H9 (cell line): ENCODE results near the gene DPP10. TPM values are rescaled to one million over a fixed set of nuclear protein-coding genes. Genes with fewer than 3 reads are reported as not detected.

Source experiments
- DNase-seq: peaks from one replicate; pipeline ENCODE4 v3.0.0-alpha.2; 2017
- H2AFZ ChIP-seq: one replicate; pipeline ENCODE4 v1.6.1; 2013; ENCODE audit warnings: mild to moderate bottlenecking, low read length, control low read depth, moderate library complexity
- H2AK5ac ChIP-seq: 2 replicates; pipeline ENCODE4 v1.6.1; 2013; ENCODE audit warnings: low read length, control low read depth, mixed read lengths; ENCODE audit not compliant: insufficient read length
- H2BK120ac ChIP-seq: one replicate; pipeline ENCODE4 v1.6.1; 2013; ENCODE audit warnings: low read depth, mild to moderate bottlenecking, low read length, control low read depth, inconsistent platforms; ENCODE audit not compliant: poor library complexity, severe bottlenecking
- H2BK12ac ChIP-seq: 2 replicates; pipeline ENCODE4 v1.6.1; 2013; ENCODE audit warnings: low read length, control low read depth, mixed read lengths, low read depth; ENCODE audit not compliant: insufficient read length
- H2BK15ac ChIP-seq: 2 replicates; pipeline ENCODE4 v1.6.1; 2013; ENCODE audit warnings: low read depth, low read length, control low read depth
- H2BK20ac ChIP-seq: one replicate; pipeline ENCODE4 v1.6.1; 2013; ENCODE audit warnings: low read depth, mild to moderate bottlenecking, low read length, control low read depth, inconsistent platforms; ENCODE audit not compliant: poor library complexity, severe bottlenecking
- H2BK5ac ChIP-seq: 2 replicates; pipeline ENCODE4 v1.6.1; 2013; ENCODE audit warnings: low read length, control low read depth, mixed read lengths; ENCODE audit not compliant: insufficient read length
- H3K14ac ChIP-seq: 2 replicates; pipeline ENCODE4 v1.6.1; 2013; ENCODE audit warnings: low read length, control low read depth; ENCODE audit not compliant: insufficient read depth
- H3K18ac ChIP-seq: 2 replicates; pipeline ENCODE4 v1.6.1; 2013; ENCODE audit warnings: low read depth, mild to moderate bottlenecking, mixed read lengths, low read length, control low read depth; ENCODE audit not compliant: insufficient read length
- H3K23ac ChIP-seq: 2 replicates; pipeline ENCODE4 v1.6.1; 2013; ENCODE audit warnings: low read length, control low read depth, mixed read lengths, low read depth; ENCODE audit not compliant: insufficient read length
- H3K23me2 ChIP-seq: 2 replicates; pipeline ENCODE4 v1.6.1; 2013; ENCODE audit warnings: low read depth, mild to moderate bottlenecking, mixed read lengths, low read length, control low read depth; ENCODE audit not compliant: insufficient read length, poor library complexity, severe bottlenecking
- H3K27ac ChIP-seq: 2 replicates; pipeline ENCODE4 v1.5.1; 2013; ENCODE audit warnings: low read length, control low read depth, mixed read lengths, low read depth; ENCODE audit not compliant: insufficient read length
- H3K27me3 ChIP-seq: 2 replicates; pipeline ENCODE4 v1.6.1; 2013; ENCODE audit warnings: low read length, control low read depth, inconsistent platforms; ENCODE audit not compliant: insufficient read depth
- H3K4ac ChIP-seq: 2 replicates; pipeline ENCODE4 v1.6.1; 2013; ENCODE audit warnings: low read depth, mild to moderate bottlenecking, control low read depth, inconsistent platforms, low read length, moderate library complexity
- H3K4me1 ChIP-seq: 2 replicates; pipeline ENCODE4 v1.6.1; 2013; ENCODE audit warnings: low read length, control low read depth, inconsistent platforms; ENCODE audit not compliant: insufficient read depth
- H3K4me2 ChIP-seq: 2 replicates; pipeline ENCODE4 v1.6.1; 2013; ENCODE audit warnings: low read length, control low read depth, mixed read lengths; ENCODE audit not compliant: insufficient read length, insufficient read depth
- H3K56ac ChIP-seq: 2 replicates; pipeline ENCODE4 v1.6.1; 2013; ENCODE audit warnings: low read depth, mild to moderate bottlenecking, mixed read lengths, low read length, control low read depth; ENCODE audit not compliant: insufficient read length
- H3K79me1 ChIP-seq: 2 replicates; pipeline ENCODE4 v1.6.1; 2013; ENCODE audit warnings: low read depth, mild to moderate bottlenecking, moderate library complexity, low read length, control low read depth, inconsistent platforms; ENCODE audit not compliant: insufficient read depth, poor library complexity, severe bottlenecking
- H3K79me2 ChIP-seq: 2 replicates; pipeline ENCODE4 v1.6.1; 2013; ENCODE audit warnings: low read length, control low read depth, inconsistent platforms; ENCODE audit not compliant: insufficient read depth
- H3K9ac ChIP-seq: 2 replicates; pipeline ENCODE4 v1.6.1; 2013; ENCODE audit warnings: low read length, control low read depth, mixed read lengths; ENCODE audit not compliant: insufficient read length; ENCODE audit errors: extremely low read depth
- H3K9me3 ChIP-seq: one replicate; pipeline ENCODE4 v1.6.1; 2013; ENCODE audit warnings: low read depth, low read length, inconsistent platforms; ENCODE audit not compliant: control insufficient read depth
- H3T11ph ChIP-seq: one replicate; pipeline ENCODE4 v1.6.1; 2013; ENCODE audit warnings: mild to moderate bottlenecking, low read length, control low read depth, inconsistent platforms
- H4K20me1 ChIP-seq: one replicate; pipeline ENCODE4 v1.6.1; 2013; ENCODE audit not compliant: control insufficient read depth, insufficient read length, insufficient read depth
- H4K5ac ChIP-seq: 2 replicates; pipeline ENCODE4 v1.6.1; 2013; ENCODE audit warnings: low read depth, mild to moderate bottlenecking, mixed read lengths, low read length, control low read depth; ENCODE audit not compliant: insufficient read length
- H4K8ac ChIP-seq: replicated peaks from 2 replicates; pipeline ENCODE4 v1.6.1; 2013; ENCODE audit warnings: low read length, control low read depth, mixed read lengths, low read depth; ENCODE audit not compliant: insufficient read length
- H4K91ac ChIP-seq: 2 replicates; pipeline ENCODE4 v1.6.1; 2013; ENCODE audit warnings: low read depth, mild to moderate bottlenecking, moderate library complexity, mixed read lengths, low read length, control low read depth; ENCODE audit not compliant: insufficient read length
- H3K27ac Mint-ChIP-seq, 3 experiments: 2 replicates in 2 of 3; 3 replicates in 1 of 3; pipeline ENCODE4 v1.8.0; 2020 to 2021; ENCODE audit warnings: mixed read lengths in 3 of 3, mild to moderate bottlenecking in 1 of 3, moderate library complexity in 1 of 3
- H3K27me3 Mint-ChIP-seq: 2 replicates; pipeline ENCODE4 v1.8.0; 2021; ENCODE audit warnings: low read depth, mild to moderate bottlenecking, moderate library complexity, mixed read lengths
- H3K36me3 Mint-ChIP-seq, 3 experiments: 2 replicates in 2 of 3; 3 replicates in 1 of 3; pipeline ENCODE4 v1.8.0; 2020 to 2021; ENCODE audit warnings: low read depth in 3 of 3, mixed read lengths in 3 of 3; ENCODE audit not compliant: insufficient read depth in 1 of 3
- H3K4me1 Mint-ChIP-seq, 2 experiments: 2 replicates each; pipeline ENCODE4 v1.8.0; 2020; ENCODE audit warnings: mixed read lengths in 2 of 2
- H3K4me3 Mint-ChIP-seq, 2 experiments: 2 replicates in 1 of 2; 3 replicates in 1 of 2; pipeline ENCODE4 v1.8.0; 2020 to 2021; ENCODE audit warnings: mild to moderate bottlenecking in 2 of 2, mixed read lengths in 2 of 2, moderate library complexity in 1 of 2
- H3K9me3 Mint-ChIP-seq, 2 experiments: 2 replicates in 1 of 2; 3 replicates in 1 of 2; pipeline ENCODE4 v1.8.0; 2020; ENCODE audit warnings: mild to moderate bottlenecking in 2 of 2, mixed read lengths in 2 of 2, moderate library complexity in 1 of 2
- WGBS: extraction: QIAGEN DNeasy Blood & Tissue Kit; methylation state at CpG from one replicate; pipeline ENCODE4 v1.1.7; 2013; ENCODE audit warnings: missing lambda C conversion rate, low lambda C conversion rate, mixed read lengths; ENCODE audit not compliant: insufficient read length; ENCODE audit errors: extremely low coverage; 5-methylcytosine and 5-hydroxymethylcytosine counted together
- total RNA-seq: library from RNA; stranded (reverse); gene quantifications from 2 replicates; pipeline ENCODE4 v1.2.1, GENCODE V29; 2021
- TF ChIP-seq, protein P1 (sequence below): fragments of 200-600 bp; sonication (generic); conservative IDR thresholded peaks from 3 replicates; pipeline ENCODE4 v1.8.0; 2021; ENCODE audit warnings: antibody characterized with exemption, mild to moderate bottlenecking

DPP10 gene
- total RNA-seq, 1 experiment from 2014 or later = 11.3 TPM

DNA sequence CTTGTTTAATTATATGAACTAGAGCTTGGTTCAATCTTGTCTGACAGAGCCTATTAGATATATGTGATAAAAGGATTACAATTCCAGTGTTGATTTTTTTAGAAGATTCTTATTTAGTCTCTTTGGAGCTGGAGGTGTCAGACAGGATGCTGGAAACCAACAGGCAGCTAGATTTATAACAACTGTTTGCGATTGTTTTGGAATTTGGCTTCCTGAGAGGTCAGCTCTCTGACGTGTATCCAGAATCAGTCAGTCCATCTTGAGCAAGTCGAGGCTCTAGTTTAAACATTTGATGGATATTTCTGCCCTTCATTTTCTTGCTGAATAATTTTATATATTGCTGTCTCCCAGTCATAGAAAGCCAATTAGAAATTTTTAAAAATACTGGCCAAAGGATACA, 1062.9 kb downstream of the DPP10 start:
- Histone ChIP-seq H3K23ac (no peak overlapping the region), H3K79me1 (no peaks in the 10 kb centered on the region), H4K5ac (no peak overlapping the region), H3K27ac (no peak overlapping the region), H3K9ac (no peak overlapping the region), H4K8ac (no peak overlapping the region), H3K4ac (no peak overlapping the region), H3T11ph (no peak overlapping the region), H3K4me1 (no peaks in the 10 kb centered on the region), H3K23me2 (no peaks in the 10 kb centered on the region), H3K14ac (no peak overlapping the region), H2BK120ac (no peak overlapping the region), H3K9me3 (no peaks in the 10 kb centered on the region), H3K4me2 (no peak overlapping the region), H3K79me2 (no peaks in the 10 kb centered on the region), H3K27me3 (no peaks in the 10 kb centered on the region), H2BK5ac (no peak overlapping the region), H2BK20ac (no peak overlapping the region), H4K91ac (no peak overlapping the region), H2BK12ac (no peak overlapping the region), H2AFZ (no peak overlapping the region), H3K56ac (no peak overlapping the region), H2AK5ac (no peak overlapping the region), H2BK15ac (no peak overlapping the region), H4K20me1 (no peaks in the 10 kb centered on the region), H3K18ac (no peak overlapping the region)
- Mint-ChIP-seq H3K27ac (no peak overlapping the region), H3K36me3 (no peaks in the 10 kb centered on the region), H3K27me3 (no peaks in the 10 kb centered on the region), H3K4me3 (no peak overlapping the region), H3K4me1 (peaks cover 6 to 9% of the 10 kb centered on the region in 2 experiments), H3K9me3 (no peaks in the 10 kb centered on the region)
- WGBS = no CpG with 5 or more reads among the region's 3 CpGs
- DNase-seq = no peak
- TF ChIP-seq, protein P1, sequence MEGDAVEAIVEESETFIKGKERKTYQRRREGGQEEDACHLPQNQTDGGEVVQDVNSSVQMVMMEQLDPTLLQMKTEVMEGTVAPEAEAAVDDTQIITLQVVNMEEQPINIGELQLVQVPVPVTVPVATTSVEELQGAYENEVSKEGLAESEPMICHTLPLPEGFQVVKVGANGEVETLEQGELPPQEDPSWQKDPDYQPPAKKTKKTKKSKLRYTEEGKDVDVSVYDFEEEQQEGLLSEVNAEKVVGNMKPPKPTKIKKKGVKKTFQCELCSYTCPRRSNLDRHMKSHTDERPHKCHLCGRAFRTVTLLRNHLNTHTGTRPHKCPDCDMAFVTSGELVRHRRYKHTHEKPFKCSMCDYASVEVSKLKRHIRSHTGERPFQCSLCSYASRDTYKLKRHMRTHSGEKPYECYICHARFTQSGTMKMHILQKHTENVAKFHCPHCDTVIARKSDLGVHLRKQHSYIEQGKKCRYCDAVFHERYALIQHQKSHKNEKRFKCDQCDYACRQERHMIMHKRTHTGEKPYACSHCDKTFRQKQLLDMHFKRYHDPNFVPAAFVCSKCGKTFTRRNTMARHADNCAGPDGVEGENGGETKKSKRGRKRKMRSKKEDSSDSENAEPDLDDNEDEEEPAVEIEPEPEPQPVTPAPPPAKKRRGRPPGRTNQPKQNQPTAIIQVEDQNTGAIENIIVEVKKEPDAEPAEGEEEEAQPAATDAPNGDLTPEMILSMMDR = no peak
